GM06990 (cell line): Measurements from ENCODE around the gene CACNB4.
"Not testable (repeated sequence)": the region's sequence is repeated elsewhere in the genome, so short reads cannot be mapped to it uniquely, and the experiment has no call there.

Source experiments
- DNase-seq: peaks from one replicate; pipeline ENCODE4 v3.0.0-alpha.2; 2011; ENCODE audit not compliant: insufficient read length; ENCODE audit errors: extremely low read depth
- H3K27me3 ChIP-seq: replicated peaks from 2 replicates; pipeline ENCODE4 v1.6.0; 2011; ENCODE audit warnings: low read length; ENCODE audit not compliant: control insufficient read depth, insufficient read depth
- H3K36me3 ChIP-seq: 2 replicates; pipeline ENCODE4 v1.5.1; 2011; ENCODE audit warnings: low read length; ENCODE audit not compliant: control insufficient read depth, insufficient read depth
- H3K4me3 ChIP-seq: replicated peaks from 2 replicates; pipeline ENCODE4 v1.5.1; 2011; ENCODE audit warnings: low read depth, mild to moderate bottlenecking, control low read depth, low read length
- CTCF ChIP-seq: IDR thresholded peaks from 2 replicates; pipeline ENCODE4 v1.5.1; 2011; ENCODE audit warnings: low read length, control low read depth, mild to moderate bottlenecking, inconsistent platforms; ENCODE audit not compliant: insufficient read depth, poor library complexity, severe bottlenecking

The CACNB4 gene

DNA sequence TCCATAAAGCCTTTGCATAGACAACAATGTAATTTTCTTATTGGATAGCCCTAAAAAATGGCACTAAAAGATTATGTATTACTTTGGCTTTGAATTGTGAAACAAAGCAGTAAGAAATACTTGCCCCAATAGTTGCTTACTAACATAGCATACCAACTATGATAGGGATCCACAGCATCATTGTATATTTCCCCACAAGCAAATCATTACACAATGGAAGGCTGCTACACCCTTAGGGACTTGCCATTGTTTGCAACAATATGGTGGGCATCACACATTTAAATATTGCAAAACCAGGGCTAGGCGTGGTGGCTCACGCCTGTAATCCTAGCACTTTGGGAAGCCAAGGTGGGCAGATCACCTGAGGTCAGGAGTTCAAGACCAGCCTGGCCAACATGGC is 74.4 kb downstream of the CACNB4 start:
- no peak for DNase-seq
- Histone ChIP-seq H3K27me3 (no peaks in the 10 kb centered on the region), H3K36me3 (no peaks in the 10 kb centered on the region), H3K4me3 (no peak overlapping the region)
- TF ChIP-seq CTCF = no peak

- Histone ChIP-seq H3K36me3 (no peaks in the 10 kb centered on the region), H3K4me3 (no peak overlapping the region), H3K27me3 (no peaks in the 10 kb centered on the region)
- no peak for DNase-seq
- no peak for TF ChIP-seq CTCF
These were observed 76.8 kb downstream of the CACNB4 start for GRCh38 chr2:152022090-152022489.

- H3K4me3 ChIP-seq, H3K36me3 ChIP-seq, H3K27me3 ChIP-seq, DNase-seq: not testable (repeated sequence)
These were observed 77.8 kb downstream of the CACNB4 start for GRCh38 chr2:152021001-152021400.

DNA sequence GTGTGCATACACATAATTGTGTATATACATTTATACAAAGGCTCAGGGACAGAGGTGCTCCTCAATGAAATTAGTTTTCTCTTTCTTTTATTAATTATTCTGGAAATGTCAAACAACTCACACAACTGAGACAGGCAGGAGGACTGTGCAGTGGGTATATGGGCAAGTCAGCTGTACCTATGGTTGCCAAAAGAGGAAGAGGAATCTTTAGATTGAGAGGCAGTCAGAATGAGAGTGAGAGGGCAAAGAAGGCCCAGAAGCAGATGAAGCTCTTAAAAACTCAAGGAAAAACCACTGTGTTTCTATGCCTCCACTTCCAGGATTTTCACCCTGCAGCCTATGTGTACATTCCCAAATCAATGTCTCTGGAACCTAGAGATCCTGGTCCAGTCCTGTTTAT is 79.1 kb downstream of the CACNB4 start:
- no peak for TF ChIP-seq CTCF
- H3K36me3 ChIP-seq = no peaks in the 10 kb centered on the region
- H3K27me3 ChIP-seq = no peaks in the 10 kb centered on the region
- H3K4me3 ChIP-seq = no peak overlapping the region
- DNase-seq = no peak

DNA sequence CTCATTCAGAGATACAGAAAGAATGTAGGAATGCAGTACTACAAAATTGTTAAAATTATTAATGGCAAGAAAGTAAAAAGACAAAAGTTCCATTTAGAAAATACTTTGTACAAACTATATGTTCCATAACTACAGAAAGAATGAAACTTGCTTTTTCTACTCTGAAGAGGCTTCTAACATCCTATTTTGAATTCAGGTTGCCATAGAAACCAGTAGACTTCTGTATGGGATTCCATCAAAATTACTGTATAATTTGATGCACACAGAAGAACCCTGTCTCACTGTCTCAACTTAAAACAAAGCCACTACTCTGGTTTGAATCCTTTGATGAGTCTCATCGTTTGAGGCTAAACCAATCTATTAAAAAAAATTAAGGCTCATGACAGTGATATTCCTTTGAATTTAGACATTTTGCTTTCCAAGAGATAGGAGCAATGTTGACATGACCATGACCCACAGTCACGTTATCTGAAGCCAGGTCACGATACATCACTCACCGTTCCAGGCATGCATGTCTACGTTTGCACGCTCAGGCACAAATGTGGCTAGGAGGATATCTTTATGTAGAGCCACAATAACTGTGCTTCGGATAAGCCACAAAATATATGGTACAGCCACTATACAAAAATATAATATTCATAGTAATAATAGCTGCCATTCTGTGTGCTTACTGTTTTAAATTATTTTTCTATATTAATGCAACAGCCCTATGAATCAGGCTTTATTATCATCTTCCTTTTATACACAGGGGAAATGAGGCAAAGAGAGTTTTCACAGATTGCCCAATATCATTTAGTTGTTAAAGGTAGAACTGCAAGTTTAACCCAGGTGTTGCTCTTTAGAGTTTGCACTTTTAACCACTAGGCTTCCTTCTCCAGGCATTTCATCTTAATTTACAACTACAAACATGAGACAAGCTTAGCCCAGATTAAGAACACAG is 82.4 kb downstream of the CACNB4 start:
- H3K4me3 ChIP-seq = no peak overlapping the region
- H3K36me3 ChIP-seq = no peaks in the 10 kb centered on the region
- TF ChIP-seq CTCF = no peak
- no peak for DNase-seq
- H3K27me3 ChIP-seq = no peaks in the 10 kb centered on the region

GRCh38 chr2:152015552-152015951 is 83.3 kb downstream of the CACNB4 start:
- no peak for DNase-seq
- no peaks in the 10 kb centered on the region for H3K27me3 ChIP-seq
- H3K36me3 ChIP-seq = no peaks in the 10 kb centered on the region
- H3K4me3 ChIP-seq = no peak overlapping the region
- TF ChIP-seq CTCF = no peak
